Erythroblast (primary cell): ENCODE measurements around the gene CLSTN2.

ENCODE experiments used
- GATA1 ChIP-seq: IDR thresholded peaks from 2 replicates; pipeline ENCODE4 v1.6.1; 2011; ENCODE audit warnings: low read depth, mild to moderate bottlenecking, control low read depth, low read length, moderate library complexity
- POLR2A ChIP-seq: IDR thresholded peaks from 2 replicates; pipeline ENCODE4 v1.6.1; 2011; ENCODE audit warnings: mild to moderate bottlenecking, low read length

DNA sequence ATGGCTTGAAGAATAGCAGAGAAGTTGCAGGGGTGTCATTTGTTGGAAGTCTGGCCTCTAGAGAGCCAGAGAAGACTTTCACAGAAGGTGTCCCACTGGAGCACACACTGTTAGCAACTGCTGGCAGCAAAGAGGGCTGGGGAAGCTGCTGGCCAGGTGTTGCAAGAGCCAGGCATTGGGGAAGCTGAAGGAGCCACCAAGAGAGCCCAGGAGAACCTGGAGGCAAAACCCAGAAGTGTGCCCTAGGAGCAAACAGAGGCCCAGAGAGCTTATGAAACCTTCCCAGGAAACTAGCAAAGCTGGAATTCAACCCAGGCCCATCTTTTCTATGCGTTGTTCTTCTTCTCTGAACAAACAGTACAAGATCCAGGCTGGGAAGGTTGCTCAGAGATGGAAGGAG lies 610.2 kb downstream of the CLSTN2 start:
- no peak for TF ChIP-seq POLR2A
- no peak for TF ChIP-seq GATA1
